ENCODE measurements around the gene MC5R.

DNA sequence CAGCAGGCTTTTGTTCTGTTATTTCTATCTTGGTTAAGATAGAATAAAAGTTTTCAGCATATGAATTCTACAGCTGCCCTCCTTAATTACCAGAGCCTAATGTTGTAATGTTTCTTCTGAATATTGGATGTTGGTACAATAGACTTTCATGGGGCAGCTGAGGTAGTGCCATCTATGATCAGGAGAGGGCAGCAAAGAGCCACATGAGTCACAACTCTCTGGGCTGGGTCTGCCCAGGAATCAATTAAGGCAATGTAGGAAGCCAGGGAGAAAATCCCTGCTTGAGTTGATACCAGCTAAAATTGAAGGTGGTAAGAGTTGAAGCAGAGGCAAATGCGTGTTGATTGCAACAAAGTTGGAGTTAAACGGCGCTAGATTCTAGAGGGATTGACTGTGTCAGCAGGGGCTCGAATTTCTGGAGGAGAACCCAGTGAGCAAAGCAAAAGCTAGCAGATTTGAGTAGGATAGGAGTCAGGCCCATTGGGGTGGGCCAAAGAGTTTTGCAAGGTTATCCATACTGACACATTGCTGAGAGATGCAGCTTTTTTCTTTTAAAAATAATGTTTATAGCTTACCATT, 10.6 kb upstream of the MC5R start:
- TF ChIP-seq, protein P1, sequence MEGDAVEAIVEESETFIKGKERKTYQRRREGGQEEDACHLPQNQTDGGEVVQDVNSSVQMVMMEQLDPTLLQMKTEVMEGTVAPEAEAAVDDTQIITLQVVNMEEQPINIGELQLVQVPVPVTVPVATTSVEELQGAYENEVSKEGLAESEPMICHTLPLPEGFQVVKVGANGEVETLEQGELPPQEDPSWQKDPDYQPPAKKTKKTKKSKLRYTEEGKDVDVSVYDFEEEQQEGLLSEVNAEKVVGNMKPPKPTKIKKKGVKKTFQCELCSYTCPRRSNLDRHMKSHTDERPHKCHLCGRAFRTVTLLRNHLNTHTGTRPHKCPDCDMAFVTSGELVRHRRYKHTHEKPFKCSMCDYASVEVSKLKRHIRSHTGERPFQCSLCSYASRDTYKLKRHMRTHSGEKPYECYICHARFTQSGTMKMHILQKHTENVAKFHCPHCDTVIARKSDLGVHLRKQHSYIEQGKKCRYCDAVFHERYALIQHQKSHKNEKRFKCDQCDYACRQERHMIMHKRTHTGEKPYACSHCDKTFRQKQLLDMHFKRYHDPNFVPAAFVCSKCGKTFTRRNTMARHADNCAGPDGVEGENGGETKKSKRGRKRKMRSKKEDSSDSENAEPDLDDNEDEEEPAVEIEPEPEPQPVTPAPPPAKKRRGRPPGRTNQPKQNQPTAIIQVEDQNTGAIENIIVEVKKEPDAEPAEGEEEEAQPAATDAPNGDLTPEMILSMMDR (conservative IDR thresholded peaks at IDR 0.05; ENCODE audit: low read length): peak; percentile 91
- TF ChIP-seq EZH2phosphoT487 (IDR thresholded peaks at IDR 0.05; ENCODE audit: borderline replicate concordance): no peak
